ENCODE data around the gene BRD3OS. TPM values are rescaled to one million over a fixed set of nuclear protein-coding genes. Genes with fewer than 3 reads are reported as not detected.
A peak's percentile ranks its signal among the peaks of the same experiment; 100 is the strongest.

The BRD3OS gene
- total and polyA plus RNA-seq, 2 of the 13 experiments (the other 11 are each of a cell fraction or from before 2014, with no cell fraction given), result 4.9 to 5.7 TPM

GRCh38 chr9:133992780-133993634, 32.3 kb upstream of the BRD3OS start (continued):
- TF ChIP-seq RFX1 (IDR thresholded peaks at IDR 0.05) (no peak), DNMT3B (CRISPR knock-in tag; conservative IDR thresholded peaks at IDR 0.05) (no peak), SNRNP70 (IDR thresholded peaks at IDR 0.05; ENCODE audit: low read depth, low read length) (no peak), ZNF704 (CRISPR knock-in tag; IDR thresholded peaks at IDR 0.05; ENCODE audit: borderline replicate concordance) (no peak), ZMAT5 (CRISPR knock-in tag; IDR thresholded peaks at IDR 0.05; ENCODE audit: borderline replicate concordance, low read depth) (no peak), CC2D1A (CRISPR knock-in tag; IDR thresholded peaks at IDR 0.05) (no peak), ZNF367 (CRISPR knock-in tag; IDR thresholded peaks at IDR 0.05; ENCODE audit: borderline replicate concordance) (no peak), FOXM1 (CRISPR knock-in tag; IDR thresholded peaks at IDR 0.05) (no peak), HOXD1 (CRISPR knock-in tag; IDR thresholded peaks at IDR 0.05) (no peak), BHLHE40 (IDR thresholded peaks at IDR 0.05; ENCODE audit: low read length) (no peak), KLF11 (CRISPR knock-in tag; IDR thresholded peaks at IDR 0.05) (peak; percentile 33; the same call in 1 of the 2 replicates), CREB3 (CRISPR knock-in tag; IDR thresholded peaks at IDR 0.05) (no peak), ZSCAN9 (CRISPR knock-in tag; IDR thresholded peaks at IDR 0.05; ENCODE audit: borderline replicate concordance) (no peak), ZNF883 (CRISPR knock-in tag; IDR thresholded peaks at IDR 0.05; ENCODE audit: not compliant biosample characterization) (peak; percentile 94), IKZF1 (IDR thresholded peaks at IDR 0.05) (no peak), ZNF562 (CRISPR knock-in tag; IDR thresholded peaks at IDR 0.05; ENCODE audit: borderline replicate concordance) (no peak), NR2F1 (CRISPR knock-in tag; IDR thresholded peaks at IDR 0.05) (peak; percentile 27 to 43; a peak in 1 of 4 replicates), ZSCAN5A (CRISPR knock-in tag; IDR thresholded peaks at IDR 0.05; ENCODE audit: borderline replicate concordance) (no peak), NPAS2 (CRISPR knock-in tag; IDR thresholded peaks at IDR 0.05; ENCODE audit: borderline replicate concordance) (0 out of 2 replicates have a peak, but pooled peaks have one; percentile 48), GMEB2 (CRISPR knock-in tag; IDR thresholded peaks at IDR 0.05; ENCODE audit: low read depth) (no peak), HOXA7 (CRISPR knock-in tag; IDR thresholded peaks at IDR 0.05) (no peak), ZFAT (CRISPR knock-in tag; conservative IDR thresholded peaks at IDR 0.05) (no peak), GLI4 (CRISPR knock-in tag; IDR thresholded peaks at IDR 0.05; ENCODE audit: borderline replicate concordance) (peak; percentile 79; the same call in 1 of the 2 replicates), ISX (CRISPR knock-in tag; conservative IDR thresholded peaks at IDR 0.05) (no peak)
